HG03066 (cell line): ENCODE results near the gene STAP1.
"Not testable (repeated sequence)": the region's sequence is repeated elsewhere in the genome, so short reads cannot be mapped to it uniquely, and the experiment has no call there.

ENCODE experiments used
- ATAC-seq: cut with Tn5 transposase; IDR thresholded peaks from one replicate; pipeline ENCODE4 v1.9.1; 2021; ENCODE audit warnings: low read depth; ENCODE audit not compliant: unreplicated experiment

The STAP1 gene

DNA sequence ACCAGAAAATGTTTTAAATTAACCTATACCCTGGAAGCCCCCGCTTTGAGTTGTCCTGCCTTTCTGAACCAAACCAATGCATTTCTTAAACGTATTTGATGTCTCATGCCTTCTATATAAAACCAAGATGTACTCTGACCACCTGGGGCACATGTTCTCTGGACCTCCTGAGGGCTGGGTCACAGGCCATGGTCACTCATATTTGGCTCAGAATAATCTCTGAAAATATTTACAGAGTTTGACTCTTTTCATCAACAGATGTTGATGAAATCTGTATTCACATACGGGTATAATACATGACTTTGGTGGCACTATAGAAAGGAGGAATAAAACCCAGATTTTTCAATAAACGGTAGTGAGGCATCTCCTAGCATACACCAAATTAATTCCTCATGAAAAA, 55.7 kb downstream of the STAP1 start:
- ATAC-seq: no peak

DNA sequence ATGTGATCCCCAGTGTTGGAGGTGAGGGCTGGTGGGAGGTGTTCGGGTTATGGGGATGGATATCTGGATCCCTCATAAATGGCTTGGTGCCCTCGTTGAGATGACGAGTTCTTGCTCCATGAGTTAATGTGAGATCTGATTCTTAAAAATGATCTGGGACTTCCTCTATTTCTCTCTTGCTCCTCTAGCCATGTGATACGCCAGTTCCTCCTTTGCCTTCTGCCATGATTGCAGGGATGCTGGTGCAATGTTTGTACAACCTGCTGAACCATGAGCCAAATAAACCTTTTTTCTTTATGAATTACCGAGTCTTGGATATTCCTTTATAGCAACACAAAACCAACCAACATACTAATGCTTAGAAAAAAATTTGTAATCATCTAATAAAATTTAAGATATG, 56.6 kb downstream of the STAP1 start:
- ATAC-seq: no peak

DNA sequence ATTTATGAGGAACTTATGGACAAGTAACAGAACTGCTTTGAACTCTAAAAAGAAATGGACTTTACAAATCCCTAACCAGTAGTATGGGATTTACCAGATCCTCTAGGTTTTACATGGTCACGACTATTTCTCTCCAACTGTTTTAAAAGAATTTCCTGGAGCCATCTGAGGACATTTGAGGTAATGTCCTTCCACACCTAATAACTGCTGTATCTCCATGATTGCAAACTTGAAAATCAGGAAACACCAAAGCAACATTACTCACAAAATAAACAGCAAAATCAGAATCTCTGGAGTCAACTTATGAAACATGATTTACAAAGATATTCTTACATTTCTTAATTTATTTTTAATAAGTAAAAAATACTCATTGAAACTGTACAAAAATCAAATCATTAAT, 58.0 kb downstream of the STAP1 start:
- ATAC-seq: no peak

DNA sequence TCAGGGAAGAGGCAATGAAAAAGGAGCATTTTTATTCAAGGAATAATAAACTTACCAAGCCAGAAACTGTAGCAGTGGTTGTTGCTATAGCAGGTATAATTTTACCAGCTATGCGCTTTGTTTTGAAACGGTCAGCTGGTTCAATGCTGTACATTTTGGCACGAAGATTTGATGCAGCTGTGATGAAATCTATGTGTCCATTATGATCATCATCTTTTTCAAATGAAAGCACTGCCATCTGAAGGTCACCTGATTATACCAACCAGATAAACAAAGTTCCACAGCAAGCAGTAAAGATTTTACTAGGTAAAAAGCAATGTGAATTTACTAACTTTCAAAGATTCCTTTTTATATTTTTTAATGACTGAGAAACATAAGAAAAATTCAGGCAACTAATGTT, 66.4 kb downstream of the STAP1 start:
- no peak for ATAC-seq

DNA sequence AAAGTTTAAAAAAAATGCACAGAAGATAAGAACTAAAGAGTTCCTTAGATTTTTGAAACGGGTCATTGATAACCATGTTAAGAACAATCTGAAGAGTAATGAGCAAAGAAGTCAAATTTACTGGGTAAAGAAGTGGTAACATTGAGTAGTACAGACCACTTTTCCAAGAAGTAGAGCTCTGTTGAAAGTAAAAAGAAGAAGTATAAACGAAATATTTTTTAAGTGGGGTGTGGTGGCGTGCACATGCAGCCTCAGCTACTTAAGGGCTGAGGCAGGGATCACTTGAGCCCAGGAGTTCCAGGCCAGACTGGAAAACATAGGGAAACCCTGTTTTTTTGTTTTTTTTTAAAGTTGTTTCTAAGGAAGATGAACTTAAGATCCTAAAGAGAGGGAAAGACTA, 74.0 kb downstream of the STAP1 start:
- ATAC-seq: no peak

DNA sequence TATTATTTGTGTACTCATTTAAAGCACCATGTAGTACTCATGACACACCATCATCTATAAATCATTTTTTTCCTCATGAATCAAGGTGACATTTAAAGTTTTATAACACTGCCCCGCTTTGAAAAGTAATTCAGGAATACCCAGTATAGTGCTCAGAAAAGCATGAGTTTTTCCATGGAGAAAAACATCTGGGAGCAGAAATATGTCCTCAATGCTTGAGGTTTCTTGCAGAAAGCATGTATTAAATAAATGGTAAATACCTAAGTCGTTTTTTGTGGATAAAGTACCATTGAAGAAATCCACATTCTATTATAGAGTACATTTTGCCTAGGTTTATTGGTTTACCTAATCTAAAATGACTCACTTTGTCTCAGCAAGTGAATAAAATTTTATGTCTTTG, 76.2 kb downstream of the STAP1 start:
- no peak for ATAC-seq

DNA sequence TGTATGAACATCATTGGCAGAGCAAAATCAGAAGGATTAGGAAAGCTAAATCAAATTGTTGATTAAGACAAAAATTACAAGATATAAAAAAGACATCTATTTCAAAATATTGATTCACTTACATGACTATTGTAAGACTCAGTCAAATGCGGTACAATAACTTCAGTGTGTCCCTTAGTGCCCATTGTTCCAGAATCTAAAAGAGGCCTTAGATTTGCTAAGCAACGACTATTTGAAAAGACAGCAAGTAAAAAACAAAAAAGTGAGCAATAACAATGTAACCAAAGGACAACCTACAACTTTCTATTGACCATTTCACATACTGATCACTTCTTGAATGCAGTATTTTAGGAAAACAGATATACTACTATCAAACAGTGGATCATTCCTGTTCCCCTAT, 76.8 kb downstream of the STAP1 start:
- no peak for ATAC-seq

DNA sequence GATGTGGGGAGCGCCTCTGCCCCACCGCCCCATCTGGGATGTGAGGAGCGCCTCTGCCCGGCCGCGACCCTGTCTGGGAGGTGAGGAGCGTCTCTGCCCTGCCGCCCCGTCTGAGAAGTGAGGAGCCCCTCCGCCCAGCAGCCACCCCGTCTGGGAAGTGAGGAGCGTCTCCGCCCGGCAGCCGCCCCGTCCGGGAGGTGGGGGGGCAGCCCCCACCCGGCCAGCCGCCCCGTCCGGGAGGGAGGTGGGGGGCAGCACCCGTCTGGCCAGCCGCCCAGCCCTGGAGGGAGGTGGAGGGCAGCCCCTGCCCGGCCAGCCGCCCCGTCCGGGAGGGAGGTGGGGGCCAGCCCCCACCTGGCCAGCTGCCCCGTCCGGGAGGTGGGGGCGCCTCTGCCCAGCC, 78.5 kb downstream of the STAP1 start:
- not testable (repeated sequence) for ATAC-seq

DNA sequence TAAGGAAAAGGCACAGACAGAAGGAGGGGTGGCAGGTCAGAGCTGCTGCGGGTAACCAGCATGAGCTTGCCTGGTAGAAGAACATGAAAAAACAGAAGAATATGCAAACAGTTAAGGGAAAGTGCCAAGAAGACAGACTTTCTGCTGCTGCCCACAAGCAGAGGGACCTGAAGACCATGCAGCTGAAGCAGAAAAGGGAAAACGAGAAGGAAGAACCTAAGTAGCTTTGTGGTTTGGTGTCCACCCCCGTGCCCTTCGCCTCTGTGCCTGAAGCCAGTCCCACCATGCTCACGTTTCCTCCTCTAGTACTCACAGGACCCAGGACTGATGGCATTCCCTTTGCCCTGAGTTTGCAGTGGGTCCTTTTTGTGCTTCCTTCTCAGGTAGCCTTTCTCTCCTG, 79.6 kb downstream of the STAP1 start:
- ATAC-seq: no peak

DNA sequence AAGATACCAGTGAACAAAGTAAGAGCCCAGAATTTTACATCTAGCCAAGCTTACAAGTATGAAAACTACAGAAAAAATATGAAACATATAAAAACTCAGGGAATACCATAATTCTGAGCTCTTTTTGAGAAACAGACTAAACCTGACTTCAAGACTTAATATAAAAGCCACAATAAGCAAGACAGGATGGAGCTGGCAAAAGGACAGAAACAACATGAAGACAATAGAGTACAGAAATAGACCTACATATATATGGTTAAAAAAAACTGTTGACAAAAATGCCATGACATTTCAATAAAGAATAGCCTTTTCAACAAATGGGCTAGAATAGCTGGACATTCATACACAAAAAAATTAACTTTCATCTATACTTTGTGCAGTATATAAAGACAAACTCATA, 93.0 kb downstream of the STAP1 start:
- no peak for ATAC-seq
